Psoas muscle (tissue), 8 donors: ENCODE measurements around the gene NF1. TPM values are rescaled to one million over a fixed set of nuclear protein-coding genes. Genes with fewer than 3 reads are reported as not detected.

ENCODE experiments used
- ATAC-seq, 4 donors: fragments of 200-7000 bp; cut with Tn5 transposase; one replicate each; pipeline ENCODE4 v1.9.1; 2020; ENCODE audit warnings: moderate library complexity in 3 of 4, mild to moderate bottlenecking in 2 of 4
- DNase-seq, 2 donors: peaks; one replicate each; pipeline ENCODE4 v3.0.0-alpha.2; 2020
- H3K27ac ChIP-seq: fragments of 200-600 bp; one replicate; pipeline ENCODE4 v1.8.0; 2022
- H3K27me3 ChIP-seq, 3 donors: fragments of 200-600 bp in 1 of 3; one replicate each; pipeline versions ENCODE4 v1.6.1 to v1.8.0; 2013 to 2022; ENCODE audit warnings: low read length in 2 of 3, mild to moderate bottlenecking in 2 of 3, moderate library complexity in 1 of 3; ENCODE audit not compliant: insufficient read depth in 3 of 3
- H3K36me3 ChIP-seq, 2 donors: fragments of 200-600 bp in 1 of 2; one replicate each; pipeline versions ENCODE4 v1.6.1 to v1.8.0; 2013 to 2022; ENCODE audit warnings: low read depth in 1 of 2, mild to moderate bottlenecking in 1 of 2, moderate library complexity in 1 of 2; ENCODE audit not compliant: insufficient read depth in 1 of 2
- H3K4me1 ChIP-seq: fragments of 200-600 bp; one replicate; pipeline ENCODE4 v1.8.0; 2022
- H3K4me3 ChIP-seq: fragments of 200-600 bp; one replicate; pipeline ENCODE4 v1.8.0; 2022; ENCODE audit warnings: mild to moderate bottlenecking
- H3K9me3 ChIP-seq: fragments of 200-600 bp; one replicate; pipeline ENCODE4 v1.8.0; 2022
- WGBS, 3 donors: extraction: QIAGEN DNeasy Blood & Tissue Kit; methylation state at CpG; one replicate each; pipeline versions ENCODE4 v1.1.6 to v1.1.7; 2013; 5-methylcytosine and 5-hydroxymethylcytosine counted together
- intact Hi-C, 2 donors: fragments of 100-400 bp; cut with DNase I; formaldehyde crosslinking; loops; one replicate each; pipeline versions ENCODE4 v1.11.0 to v1.14.2; 2022
- polyA plus RNA-seq, 3 donors: library from polyadenylated mRNA; stranded (reverse); fragments of 200-250 nt; gene quantifications; one replicate each; pipeline ENCODE4 v1.2.3, GENCODE V29; 2013
- total RNA-seq, 4 donors: library from RNA; stranded (reverse); fragmentation: NEBNext Ultra II Directional in 2 of 4; extraction: Animal tissue kit (Norgen Biotek cat#: 25700) in 2 of 4; gene quantifications; one replicate each; pipeline versions ENCODE4 v1.2.1 to v1.2.4, GENCODE V29; 2021 to 2023
- TF ChIP-seq, protein P1 (sequence below): fragments of 200-600 bp; IDR thresholded peaks from one replicate; pipeline ENCODE4 v1.8.0; 2022; ENCODE audit warnings: antibody characterized with exemption
- donor health status: healthy with polysubstance abuse.
- donor health status: DM: no; HTN: no; CAD: no; lungs with moderate emphysema.
- donor health status: Bipolar disorder and iron deficiency.
- donor health status: healthy.
- donor health status: DM: yes; HTN: yes; CAD: no.
- donor health status: DM: no; HTN: no; CAD: no.
- donor health status: DM: no; HTN: no; CAD: no.
- donor health status: DM: yes; HTN: yes; CAD: no.

NF1 gene
- total and polyA plus RNA-seq, 7 donors: 3.5 to 35.5 (median 27.4) TPM

DNA sequence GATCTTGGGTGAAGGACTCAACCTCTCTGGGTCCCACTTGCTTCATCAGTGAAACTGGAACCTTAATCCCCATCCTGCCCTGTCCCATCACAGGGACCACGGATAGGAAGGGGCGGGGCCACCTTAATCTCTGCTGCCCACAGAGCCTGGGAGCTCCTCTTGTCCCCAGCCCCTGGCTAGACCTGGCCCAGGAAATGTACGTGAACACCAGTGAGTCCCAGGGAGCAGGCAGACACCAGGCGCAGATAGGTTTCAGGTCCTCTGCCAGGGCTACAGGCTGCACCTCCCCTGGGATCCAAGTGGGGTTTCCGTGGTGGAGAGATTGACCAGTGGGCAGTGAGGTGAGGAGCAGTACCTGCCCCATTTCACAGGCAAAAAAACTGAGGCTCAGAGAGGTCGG is 317.7 kb downstream of the NF1 start:
- DNase-seq: no peak
- Histone ChIP-seq H3K4me1 (peaks cover 9% of the 10 kb centered on the region), H3K36me3 (no peaks in the 10 kb centered on the region), H3K4me3 (no peak overlapping the region), H3K27me3 (no peaks in the 10 kb centered on the region), H3K9me3 (no peaks in the 10 kb centered on the region), H3K27ac (no peak overlapping the region)
- TF ChIP-seq, protein P1, sequence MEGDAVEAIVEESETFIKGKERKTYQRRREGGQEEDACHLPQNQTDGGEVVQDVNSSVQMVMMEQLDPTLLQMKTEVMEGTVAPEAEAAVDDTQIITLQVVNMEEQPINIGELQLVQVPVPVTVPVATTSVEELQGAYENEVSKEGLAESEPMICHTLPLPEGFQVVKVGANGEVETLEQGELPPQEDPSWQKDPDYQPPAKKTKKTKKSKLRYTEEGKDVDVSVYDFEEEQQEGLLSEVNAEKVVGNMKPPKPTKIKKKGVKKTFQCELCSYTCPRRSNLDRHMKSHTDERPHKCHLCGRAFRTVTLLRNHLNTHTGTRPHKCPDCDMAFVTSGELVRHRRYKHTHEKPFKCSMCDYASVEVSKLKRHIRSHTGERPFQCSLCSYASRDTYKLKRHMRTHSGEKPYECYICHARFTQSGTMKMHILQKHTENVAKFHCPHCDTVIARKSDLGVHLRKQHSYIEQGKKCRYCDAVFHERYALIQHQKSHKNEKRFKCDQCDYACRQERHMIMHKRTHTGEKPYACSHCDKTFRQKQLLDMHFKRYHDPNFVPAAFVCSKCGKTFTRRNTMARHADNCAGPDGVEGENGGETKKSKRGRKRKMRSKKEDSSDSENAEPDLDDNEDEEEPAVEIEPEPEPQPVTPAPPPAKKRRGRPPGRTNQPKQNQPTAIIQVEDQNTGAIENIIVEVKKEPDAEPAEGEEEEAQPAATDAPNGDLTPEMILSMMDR: no peak
- 79 to 85% (median 80%) methylated on average over 6 of the region's 6 CpGs for WGBS, 3 donors
- intact Hi-C loops: no loop called here
- ATAC-seq: no peak

DNA sequence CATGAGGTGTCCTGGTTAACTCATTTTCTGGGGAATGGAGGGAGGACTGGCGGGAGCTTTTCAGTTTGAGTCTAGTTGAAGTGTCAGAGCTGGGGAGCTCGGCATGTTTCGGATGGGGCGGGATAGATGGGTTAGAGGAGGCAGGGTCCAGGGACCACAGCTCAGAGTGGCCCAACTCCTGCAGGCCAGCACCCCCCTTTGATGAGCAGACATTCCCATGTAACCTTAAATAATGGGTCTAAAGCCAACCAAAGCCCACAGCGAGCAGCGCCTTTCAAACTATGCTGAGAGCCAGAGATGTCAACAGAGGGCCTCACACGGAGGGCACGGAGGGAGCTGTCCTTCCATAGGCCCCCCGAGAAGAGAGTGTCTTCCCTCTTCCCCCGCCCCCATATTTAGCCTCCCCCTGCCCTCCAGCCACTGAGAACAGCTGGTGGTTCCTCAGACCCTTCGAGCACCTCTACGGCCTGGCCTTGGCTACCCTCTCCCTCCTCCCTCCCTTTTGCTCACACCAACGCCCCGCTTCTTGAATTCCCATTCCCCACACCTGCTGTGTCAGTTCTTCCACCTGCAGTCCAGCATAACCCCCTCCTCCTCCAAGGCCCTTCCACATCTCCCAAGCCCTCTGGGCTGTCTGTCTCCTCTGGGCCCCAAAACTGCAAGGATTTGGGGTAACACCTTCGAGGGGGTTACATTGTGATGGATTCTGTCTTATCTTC is 318.5 kb downstream of the NF1 start:
- DNase-seq (no peak), ATAC-seq (no peak)
- 75 to 89% (median 79%) methylated on average over 15 of the region's 15 CpGs for WGBS, 3 donors
- Histone ChIP-seq H3K4me1 (peaks cover 9% of the 10 kb centered on the region), H3K36me3 (no peaks in the 10 kb centered on the region), H3K27me3 (no peaks in the 10 kb centered on the region), H3K9me3 (no peaks in the 10 kb centered on the region), H3K4me3 (no peak overlapping the region), H3K27ac (no peak overlapping the region)
- intact Hi-C loops: no loop called here
- TF ChIP-seq, protein P1: no peak

DNA sequence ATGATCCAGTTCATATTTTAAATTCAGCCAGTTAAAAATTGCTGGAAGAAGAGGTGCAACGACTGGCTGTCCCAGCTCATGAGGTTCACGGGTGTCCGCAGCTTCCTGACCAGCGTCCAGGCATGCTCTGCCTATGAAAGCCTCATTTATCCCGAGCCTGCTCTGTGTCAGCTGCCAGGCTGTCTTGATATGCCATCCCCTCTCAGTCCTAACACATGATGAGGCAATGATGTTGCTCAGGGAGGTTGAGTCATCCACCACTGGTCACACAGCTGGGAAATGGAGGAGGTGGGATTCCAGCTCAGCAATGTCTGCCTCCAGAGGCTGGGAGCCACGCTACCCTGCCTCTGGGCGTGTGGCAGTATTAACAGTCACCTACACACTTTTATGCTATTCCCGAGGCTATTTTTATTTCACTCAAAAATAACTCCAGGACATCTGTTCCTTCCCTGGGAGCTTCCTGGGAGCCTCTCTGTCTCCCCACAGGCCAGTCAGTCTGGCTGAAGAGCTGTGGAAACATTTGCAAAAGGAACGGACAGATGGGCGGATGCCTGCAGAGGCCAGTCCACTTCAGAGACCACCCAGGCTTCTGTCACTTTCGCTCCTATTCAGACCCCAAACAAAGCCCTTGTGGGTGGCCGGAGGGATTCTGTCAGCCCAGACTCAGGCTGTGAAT is 319.2 kb downstream of the NF1 start:
- DNase-seq (no peak), ATAC-seq (peak; percentile 58 to 80 (median 72))
- intact Hi-C loops: no loop called here
- H3K36me3 ChIP-seq: no peaks in the 10 kb centered on the region
- WGBS, 3 donors: 24 to 30% (median 25%) methylated on average over 12 of the region's 12 CpGs
- H3K9me3 ChIP-seq: no peaks in the 10 kb centered on the region
- TF ChIP-seq, protein P1: no peak
- no peak overlapping the region for H3K4me3 ChIP-seq
- no peak overlapping the region for H3K27ac ChIP-seq
- peaks cover 9% of the 10 kb centered on the region for H3K4me1 ChIP-seq
- no peaks in the 10 kb centered on the region for H3K27me3 ChIP-seq

DNA sequence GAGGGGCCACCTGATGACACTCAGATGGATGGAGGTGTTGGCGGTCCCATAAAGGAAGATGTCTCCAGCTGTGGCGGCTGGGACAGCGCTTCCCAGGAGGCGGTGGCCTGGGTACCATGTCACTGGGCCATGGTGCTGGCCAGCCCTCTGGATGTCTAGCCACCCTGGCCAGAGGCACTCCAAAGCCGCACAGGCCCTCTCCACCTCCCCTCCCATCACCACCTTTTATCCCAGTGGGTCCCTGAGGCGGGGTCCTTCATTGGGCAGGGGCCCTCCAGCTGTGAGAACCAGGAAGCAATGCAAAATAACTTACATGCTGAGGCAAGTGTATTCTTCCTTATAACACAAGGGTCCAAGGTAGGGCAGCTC is 319.8 kb downstream of the NF1 start:
- no peak overlapping the region for H3K27ac ChIP-seq
- TF ChIP-seq, protein P1: no peak
- 82 to 89% (median 85%) methylated on average over 6 of the region's 6 CpGs for WGBS, 3 donors
- DNase-seq: no peak
- H3K4me1 ChIP-seq: peaks cover 9% of the 10 kb centered on the region
- ATAC-seq: peak in 2 of 4 donors; percentile 24 to 29
- H3K4me3 ChIP-seq: no peak overlapping the region
- no peaks in the 10 kb centered on the region for H3K9me3 ChIP-seq
- no peaks in the 10 kb centered on the region for H3K27me3 ChIP-seq
- H3K36me3 ChIP-seq: no peaks in the 10 kb centered on the region
- intact Hi-C loops: no loop called here
